CD1c-positive myeloid dendritic cell (primary cell): ENCODE measurements around the gene PPFIBP2.

ENCODE experiments used
- DNase-seq: peaks from one replicate; pipeline ENCODE4 v3.0.0-alpha.2; 2016; ENCODE audit errors: extremely low spot score

The PPFIBP2 gene

DNA sequence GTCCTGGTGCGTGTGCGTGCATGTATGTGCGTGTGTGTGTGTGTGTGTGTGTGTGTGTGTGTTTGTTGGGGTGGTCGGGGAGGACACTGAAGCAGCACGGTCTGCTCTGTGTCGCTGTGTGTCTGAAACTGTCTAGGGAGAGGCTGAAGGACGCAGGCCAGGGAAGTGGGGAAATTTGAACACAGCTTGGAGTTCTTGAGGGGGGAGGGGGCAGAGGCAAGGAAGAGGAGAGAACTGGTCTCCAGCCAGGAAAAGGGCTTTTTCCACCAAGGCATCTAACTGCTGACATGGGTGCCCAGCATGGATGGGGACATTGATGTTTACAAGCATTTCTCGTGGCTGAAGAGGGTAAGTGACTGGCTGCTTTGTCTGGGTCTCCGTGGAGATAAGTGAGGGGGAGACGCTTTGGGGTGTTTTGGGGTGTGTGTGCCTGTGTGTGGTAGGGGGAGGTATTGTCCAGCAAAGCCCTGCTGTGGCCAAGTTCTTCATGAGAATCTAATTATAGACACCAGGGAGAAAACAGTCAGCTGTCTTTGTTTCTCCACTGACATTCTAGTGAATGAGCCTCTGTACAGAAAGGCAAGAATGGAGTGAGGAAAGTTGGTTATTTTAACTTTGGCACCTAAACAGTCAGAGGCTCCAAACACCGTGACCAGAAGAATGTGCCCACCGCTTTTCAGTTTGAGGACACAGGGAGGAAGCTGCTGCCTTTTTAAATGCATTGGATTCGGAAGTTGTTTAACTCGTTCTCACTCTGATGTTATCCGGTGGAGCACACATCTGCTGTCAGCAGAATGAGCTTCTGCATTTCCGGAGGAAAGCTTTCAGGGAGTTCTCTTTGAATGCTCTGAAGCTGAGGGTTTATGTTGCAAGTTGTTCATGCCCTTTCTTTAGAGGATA is 63.7 kb downstream of the PPFIBP2 start:
- DNase-seq = peak; percentile 44

DNA sequence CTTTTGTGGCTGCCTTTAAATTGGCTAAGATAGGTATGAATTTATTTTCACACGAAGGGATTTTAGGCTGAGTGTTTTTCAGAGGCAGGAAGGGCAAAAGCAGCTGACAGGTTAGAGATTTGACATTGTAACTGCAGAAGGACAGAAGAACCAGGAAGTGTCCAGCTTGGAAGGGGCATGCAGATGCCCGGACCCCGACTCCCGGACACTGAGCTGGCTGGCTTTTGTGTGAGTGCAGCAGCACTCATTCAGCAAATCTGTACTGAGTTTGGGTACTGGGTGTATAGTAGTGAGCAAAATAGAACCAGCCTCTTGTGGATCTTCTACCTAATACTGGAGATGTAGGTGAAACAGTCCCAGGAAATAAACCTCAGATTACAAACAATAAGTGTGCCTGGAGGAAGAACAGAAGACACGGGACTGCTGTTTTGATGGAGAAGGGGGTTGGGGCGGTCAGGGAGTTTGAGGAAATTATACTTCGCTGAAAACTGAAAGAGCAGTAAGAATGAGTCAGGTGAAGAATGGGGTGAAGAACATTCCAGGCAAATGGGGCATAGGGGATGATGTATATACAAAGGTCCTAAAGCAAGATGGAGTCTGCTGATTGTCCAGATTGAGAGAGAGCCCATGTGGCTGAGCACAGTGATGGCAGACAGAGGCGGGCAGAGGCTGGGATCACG is 64.6 kb downstream of the PPFIBP2 start:
- DNase-seq = no peak

GRCh38 chr11:7579361-7579791 is 65.6 kb downstream of the PPFIBP2 start:
- DNase-seq = peak; percentile 35

- no peak for DNase-seq
Observed at GRCh38 chr11:7581021-7581590, 67.3 kb downstream of the PPFIBP2 start.

DNA sequence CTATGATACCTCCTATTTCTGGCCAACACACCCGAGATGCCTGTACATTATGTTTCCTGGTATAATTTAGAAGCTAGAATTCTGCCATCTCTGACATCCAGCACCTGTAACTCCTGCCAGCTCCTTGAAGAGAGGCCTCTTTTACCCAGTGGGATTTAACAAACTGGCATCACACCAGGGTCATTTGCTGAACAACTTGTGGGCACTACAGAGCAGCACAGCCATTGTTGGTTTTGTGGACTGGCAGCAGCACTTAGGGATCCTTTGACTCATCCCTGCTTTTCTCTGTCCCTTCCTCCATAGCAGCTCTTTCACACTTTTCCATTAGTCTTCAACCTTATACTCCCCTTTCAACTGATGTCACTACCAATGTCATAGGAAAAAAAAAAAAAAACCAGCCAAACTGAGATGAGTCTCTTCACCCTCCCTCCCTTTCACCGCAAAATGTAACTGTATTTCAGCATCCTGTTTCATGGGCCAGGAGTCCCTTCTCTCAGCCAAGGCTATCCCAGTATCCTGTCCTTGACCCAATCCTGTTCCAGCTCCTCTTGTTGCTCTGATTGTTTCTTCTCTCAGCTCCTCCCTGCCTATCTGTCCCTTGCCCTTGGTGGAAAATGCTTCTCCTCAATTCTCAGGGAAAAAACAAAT is 68.7 kb downstream of the PPFIBP2 start:
- no peak for DNase-seq

- DNase-seq = no peak
Observed at GRCh38 chr11:7583248-7583647, 69.4 kb downstream of the PPFIBP2 start.

DNA sequence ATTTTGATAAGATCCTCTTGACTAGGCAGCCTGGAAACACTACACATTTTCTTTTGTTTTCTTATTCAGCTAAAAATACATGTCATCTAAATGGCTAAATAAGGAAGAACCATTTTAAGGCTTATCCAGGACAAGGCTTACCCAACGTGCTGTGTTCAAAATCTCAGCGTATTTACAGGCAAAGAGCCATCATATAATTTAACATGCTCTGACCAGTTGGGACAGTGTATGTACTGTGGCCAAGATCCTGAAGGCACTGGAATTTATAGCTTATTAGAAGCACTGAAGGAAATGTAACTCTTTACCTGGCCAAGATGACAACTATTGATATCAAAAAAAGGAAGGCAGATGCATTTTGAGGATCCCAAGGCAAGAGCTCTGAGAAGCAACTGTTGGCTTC is 71.1 kb downstream of the PPFIBP2 start:
- no peak for DNase-seq

DNA sequence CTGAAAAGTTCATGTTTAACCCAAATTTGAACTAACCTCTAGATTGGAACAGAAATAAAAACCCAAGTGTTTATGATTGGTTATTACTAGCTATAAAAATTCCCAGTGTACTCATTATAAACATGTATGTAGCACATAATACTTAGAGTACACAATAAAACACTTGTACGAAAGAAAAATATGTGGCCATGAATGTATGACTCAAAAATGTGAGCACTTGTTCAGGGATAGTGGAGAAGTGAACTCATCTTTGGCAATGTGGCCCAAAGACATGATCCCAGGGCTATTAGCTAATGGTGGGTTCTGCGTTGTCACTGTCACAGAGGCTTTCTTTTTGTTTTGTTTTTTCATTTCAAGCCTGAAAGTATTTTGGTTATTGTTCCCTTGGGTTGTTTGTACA is 72.0 kb downstream of the PPFIBP2 start:
- no peak for DNase-seq

DNA sequence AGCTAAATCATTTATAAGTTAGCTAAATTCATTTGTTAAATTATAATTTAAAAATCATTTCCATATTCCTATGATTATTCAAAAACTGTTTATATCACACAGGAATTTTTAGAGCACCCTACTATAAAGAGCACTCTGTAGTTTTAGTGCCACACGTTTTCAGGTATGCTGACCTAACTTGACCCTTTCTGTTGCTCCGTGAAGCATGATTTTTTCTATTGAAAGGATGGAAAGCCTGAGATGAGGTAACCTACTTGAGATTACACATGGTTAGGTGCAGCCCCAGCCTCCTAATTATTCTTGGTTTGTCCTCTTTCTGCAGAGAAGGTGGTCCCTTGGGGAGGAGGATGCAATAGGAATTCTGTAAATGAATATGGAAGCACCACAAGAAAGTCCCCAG is 72.6 kb downstream of the PPFIBP2 start:
- no peak for DNase-seq

GRCh38 chr11:7587712-7588111 is 73.9 kb downstream of the PPFIBP2 start:
- DNase-seq = no peak

DNA sequence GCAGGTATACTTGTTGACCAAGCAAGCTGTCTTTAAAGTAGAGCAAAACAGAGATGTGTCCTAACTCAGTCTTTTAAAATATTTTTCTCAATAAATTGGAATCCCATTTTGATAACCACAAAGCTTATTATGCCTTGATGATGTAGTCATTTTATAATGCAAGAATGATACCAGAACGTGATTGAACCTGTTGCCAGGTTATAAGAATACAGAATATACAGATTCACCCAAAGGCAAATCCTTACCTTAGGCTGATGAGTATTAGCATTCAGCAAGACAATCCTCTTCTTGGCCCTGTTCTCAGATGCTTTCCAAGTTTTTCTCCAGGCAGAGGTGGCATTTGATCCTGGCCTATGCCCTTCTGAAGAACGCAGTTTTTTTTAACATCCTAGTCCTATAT is 76.1 kb downstream of the PPFIBP2 start:
- DNase-seq = no peak

DNA sequence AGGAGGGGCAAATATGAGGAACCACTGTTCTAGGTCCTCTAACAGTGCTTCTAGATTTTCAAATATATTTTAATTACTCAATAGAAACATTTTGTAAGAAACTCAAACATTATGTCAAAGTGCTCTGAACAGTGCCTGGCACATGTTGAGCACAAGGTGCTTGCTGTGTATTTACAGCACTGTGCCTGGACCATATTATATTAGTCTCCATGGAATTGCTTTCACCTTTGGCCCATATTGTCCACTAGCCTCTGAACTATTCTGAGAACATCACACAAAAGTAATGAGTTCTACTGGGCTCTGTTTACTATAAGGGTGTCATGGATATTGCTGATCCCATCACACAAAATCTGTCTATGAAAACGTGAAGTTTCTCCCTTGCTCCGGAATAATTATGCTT is 76.7 kb downstream of the PPFIBP2 start:
- no peak for DNase-seq

DNA sequence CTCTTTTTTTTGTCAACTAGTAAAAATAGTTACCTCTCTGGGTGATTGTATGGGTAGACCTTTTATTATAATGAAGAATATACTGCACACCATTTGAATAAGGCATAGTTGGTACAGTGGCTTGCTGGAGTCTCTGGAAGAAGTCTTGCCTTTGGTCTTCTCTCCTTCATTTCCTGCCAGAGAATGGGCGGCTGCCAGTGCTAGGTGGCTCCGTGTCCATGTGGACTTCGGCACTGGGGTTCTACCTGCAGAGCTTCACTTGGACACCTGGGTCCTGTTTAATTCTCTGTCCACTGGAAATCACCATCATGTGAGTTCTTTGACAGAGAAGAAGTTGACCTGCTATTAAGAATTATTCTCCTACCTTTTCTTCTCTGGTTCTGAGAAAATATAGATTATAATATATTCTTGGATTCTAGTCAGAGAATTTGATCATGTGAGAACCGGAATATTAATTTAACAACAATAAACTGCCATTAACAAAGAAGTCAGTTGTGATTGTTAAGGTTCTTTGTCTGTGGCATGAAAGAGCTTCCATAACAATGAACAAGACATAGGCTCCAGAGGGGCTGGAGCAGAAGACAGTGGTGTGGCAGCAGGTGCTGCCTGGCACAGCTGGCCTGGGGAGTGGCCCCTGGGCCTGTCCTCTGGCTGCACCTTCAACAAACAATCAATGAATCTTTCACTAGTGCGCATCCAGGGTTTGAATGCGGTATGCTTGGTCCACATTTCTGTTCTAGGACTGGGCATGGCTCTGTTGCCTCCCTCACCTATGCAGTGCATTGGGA is 77.5 kb downstream of the PPFIBP2 start:
- no peak for DNase-seq

DNA sequence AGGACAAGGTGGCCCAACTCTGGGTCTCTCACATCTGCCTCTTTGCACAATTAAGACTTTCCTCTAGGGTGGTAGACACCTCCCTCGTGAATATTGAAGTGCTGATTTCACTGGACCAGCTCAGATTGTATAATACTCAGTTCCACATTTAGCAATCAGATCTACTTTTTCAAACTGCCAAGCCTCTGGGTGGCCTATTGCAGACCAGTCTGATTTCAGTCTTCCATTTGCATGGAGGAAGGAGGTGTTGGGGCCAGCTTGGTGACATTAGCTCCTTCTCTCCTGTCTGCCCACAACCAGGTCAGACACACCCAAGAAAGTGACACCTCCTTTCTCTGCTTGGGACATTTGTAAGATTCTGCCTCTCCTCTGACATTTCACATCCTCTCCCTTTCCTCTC is 78.2 kb downstream of the PPFIBP2 start:
- peak; percentile 51 for DNase-seq

- peak; percentile 72 for DNase-seq
Observed at GRCh38 chr11:7592711-7593110, 78.9 kb downstream of the PPFIBP2 start.

- no peak for DNase-seq
Observed at GRCh38 chr11:7593481-7593880, 79.7 kb downstream of the PPFIBP2 start.

DNA sequence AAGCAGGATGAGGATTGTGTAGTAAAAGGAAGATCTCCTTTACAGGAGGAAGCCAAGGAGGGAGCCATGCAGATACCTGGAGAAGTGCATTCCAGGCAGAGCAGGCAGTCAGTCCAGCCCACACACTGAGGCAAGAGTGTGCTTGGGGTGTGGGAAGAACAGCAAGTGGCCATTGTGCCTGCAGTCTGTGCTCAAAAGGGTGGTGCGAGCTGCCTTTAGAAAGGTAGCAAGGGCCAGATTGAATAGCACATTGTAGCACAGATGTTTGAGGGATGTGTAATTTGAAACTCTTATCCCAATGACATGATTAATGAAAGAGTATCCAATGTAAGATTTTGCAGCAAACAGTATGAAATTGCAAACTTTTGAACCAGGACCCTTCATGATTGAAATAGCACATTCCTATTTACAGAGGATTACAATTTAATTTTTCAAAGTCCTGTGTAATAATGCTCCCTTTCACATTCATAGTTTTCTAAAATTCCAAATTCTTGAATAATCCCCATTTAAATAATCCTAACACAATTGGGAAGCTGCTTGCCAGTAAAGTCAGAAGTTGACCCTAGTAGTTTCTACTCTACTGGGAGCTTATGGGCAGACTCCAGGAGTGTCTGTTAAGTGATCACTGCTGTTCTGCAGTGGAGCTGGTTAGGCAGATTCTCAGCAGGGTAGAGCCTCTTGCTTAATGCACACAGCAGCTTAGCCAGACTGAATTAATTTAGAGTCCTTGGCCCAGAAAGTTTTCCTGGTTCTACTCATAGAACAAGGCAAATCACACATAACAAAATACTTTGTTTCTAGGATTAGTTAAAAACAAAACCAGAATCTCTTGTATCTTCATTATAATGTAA is 81.4 kb downstream of the PPFIBP2 start:
- no peak for DNase-seq

DNA sequence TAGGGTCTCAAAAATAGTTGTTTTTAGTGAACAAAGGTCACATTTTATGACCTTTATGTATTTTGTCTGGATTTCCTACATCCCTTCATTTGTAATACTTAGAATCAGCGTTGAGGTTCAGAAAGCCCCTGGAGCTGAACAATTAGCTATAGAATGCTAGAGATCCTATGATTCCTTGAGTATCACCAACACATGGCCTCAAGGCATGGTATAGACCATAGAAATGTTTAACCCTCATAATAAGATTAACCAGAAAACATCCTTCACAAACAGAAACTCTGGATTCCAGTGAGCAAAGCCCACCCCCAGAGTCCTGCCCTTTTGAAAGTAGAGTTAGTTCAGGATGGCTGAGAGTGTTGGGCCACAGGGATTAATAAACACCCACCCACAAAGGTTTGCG is 82.2 kb downstream of the PPFIBP2 start:
- no peak for DNase-seq

DNA sequence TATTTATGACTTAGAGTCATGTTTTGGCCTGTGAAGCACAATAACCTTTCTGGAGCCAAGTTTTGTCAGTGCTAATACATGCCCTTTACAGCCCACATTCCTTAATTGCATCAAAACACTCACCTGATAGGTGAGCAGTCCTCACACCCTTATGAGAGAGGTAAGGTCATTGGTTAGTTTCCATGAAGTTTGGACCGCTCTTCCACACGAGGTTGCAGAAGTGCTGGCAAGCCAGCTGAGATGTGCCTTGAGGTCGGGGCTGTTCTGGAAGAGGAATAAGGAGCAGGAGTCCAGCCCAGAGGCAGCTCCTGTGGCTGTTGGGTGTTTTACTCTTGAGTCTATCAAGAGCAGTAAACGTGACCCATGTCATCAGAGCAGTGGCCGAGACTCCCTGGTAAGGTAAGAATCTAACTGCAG is 83.2 kb downstream of the PPFIBP2 start:
- DNase-seq = no peak

DNA sequence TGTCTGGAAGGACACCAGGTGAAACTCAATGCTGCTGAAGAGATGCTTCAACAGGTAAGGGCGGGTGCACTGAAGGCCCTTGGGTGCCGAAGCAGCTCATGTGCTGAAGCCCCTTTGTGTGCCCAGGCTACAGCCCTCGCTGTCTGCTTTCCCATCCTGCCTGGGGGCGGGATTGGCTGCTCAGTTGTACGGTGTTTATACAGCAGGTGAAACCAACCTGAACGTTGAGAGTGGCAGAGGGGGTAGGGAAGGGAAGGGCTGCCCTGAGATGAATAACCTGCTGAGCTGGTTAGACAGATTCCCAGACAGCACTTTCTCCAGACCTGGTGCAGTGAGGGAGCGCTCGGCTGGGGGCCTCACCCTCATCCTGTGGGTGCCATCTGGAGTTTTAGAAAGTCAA is 83.8 kb downstream of the PPFIBP2 start:
- no peak for DNase-seq

DNA sequence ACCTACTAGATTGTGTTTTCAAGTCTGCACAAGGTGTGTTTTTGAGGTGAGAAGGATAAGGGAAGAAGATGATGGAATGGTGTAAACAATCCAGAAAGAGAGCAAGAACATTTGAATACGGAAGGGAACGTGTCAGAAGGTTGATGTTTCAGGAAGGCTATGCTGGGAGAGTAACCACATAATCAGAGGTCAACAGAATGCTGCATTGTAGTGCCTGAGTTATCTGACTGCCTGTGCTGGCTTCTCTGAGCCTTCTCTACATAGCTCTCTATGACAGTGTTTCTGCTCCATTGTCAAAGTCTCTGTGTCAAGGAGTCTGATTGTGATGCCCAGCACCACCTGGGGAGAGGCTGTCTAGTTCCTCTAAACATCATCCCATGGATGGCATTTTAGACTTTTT is 85.4 kb downstream of the PPFIBP2 start:
- DNase-seq = no peak
